Karpas-422 (cell line): ENCODE measurements around the gene ARID3A. TPM values are rescaled to one million over a fixed set of nuclear protein-coding genes. Genes with fewer than 3 reads are reported as not detected.
"Not testable (repeated sequence)": the region's sequence is repeated elsewhere in the genome, so short reads cannot be mapped to it uniquely, and the experiment has no call there.

Experiments used
- DNase-seq: peaks from one replicate; pipeline ENCODE4 v3.0.0-alpha.2; 2015
- H2AFZ ChIP-seq: fragments of 200-600 bp; sonication (generic); 2 replicates; pipeline ENCODE4 v1.6.1; 2014; ENCODE audit warnings: antibody characterized with exemption, low read length, mixed read lengths
- H3K27ac ChIP-seq: fragments of 200-600 bp; sonication (generic); 2 replicates; pipeline ENCODE4 v1.5.1; 2014; ENCODE audit warnings: mild to moderate bottlenecking, low read length, moderate library complexity
- H3K27me3 ChIP-seq: fragments of 200-600 bp; sonication (generic); 2 replicates; pipeline ENCODE4 v1.6.1; 2014; ENCODE audit warnings: low read length, mixed read lengths
- H3K36me3 ChIP-seq: fragments of 200-600 bp; sonication (generic); 2 replicates; pipeline ENCODE4 v1.6.1; 2014; ENCODE audit warnings: low read length, mixed read lengths; ENCODE audit not compliant: insufficient read depth
- H3K4me1 ChIP-seq: fragments of 200-600 bp; sonication (generic); 2 replicates; pipeline ENCODE4 v1.6.1; 2014; ENCODE audit warnings: mild to moderate bottlenecking, low read length, mixed read lengths
- H3K4me2 ChIP-seq: fragments of 200-600 bp; sonication (generic); 2 replicates; pipeline ENCODE4 v1.6.1; 2014; ENCODE audit warnings: low read length, low read depth, mild to moderate bottlenecking; ENCODE audit not compliant: poor library complexity, severe bottlenecking
- H3K4me3 ChIP-seq: fragments of 200-600 bp; sonication (generic); 2 replicates; pipeline ENCODE4 v1.5.1; 2014; ENCODE audit warnings: mild to moderate bottlenecking, antibody characterized with exemption, low read length, mixed read lengths
- H3K79me2 ChIP-seq: fragments of 200-600 bp; sonication (generic); 2 replicates; pipeline ENCODE4 v1.6.1; 2014; ENCODE audit warnings: mild to moderate bottlenecking, low read length, mixed read lengths
- H3K9ac ChIP-seq: fragments of 200-600 bp; sonication (generic); 2 replicates; pipeline ENCODE4 v1.6.0; 2014; ENCODE audit warnings: low read length
- H3K9me2 ChIP-seq: fragments of 200-600 bp; sonication (generic), shearing (Covaris generic); replicated peaks from 2 replicates; pipeline ENCODE4 v1.6.0; 2014; ENCODE audit warnings: mild to moderate bottlenecking, low read length, moderate library complexity; ENCODE audit not compliant: insufficient read depth
- H3K9me3 ChIP-seq: fragments of 300-700, 200-600 bp; sonication (generic); 2 replicates; pipeline ENCODE4 v1.6.1; 2014; ENCODE audit warnings: low read length, mixed read lengths
- H4K20me1 ChIP-seq: fragments of 200-600 bp; sonication (generic); 2 replicates; pipeline ENCODE4 v1.6.1; 2014; ENCODE audit warnings: mild to moderate bottlenecking, antibody characterized with exemption, low read length, low read depth; ENCODE audit not compliant: insufficient read depth
- total RNA-seq: library from RNA; depleted of rRNA; stranded (reverse); fragments of >200 nt; shearing (Covaris generic); gene quantifications from 2 replicates; pipeline ENCODE4 v1.2.3, GENCODE V29; 2014; ENCODE audit warnings: low replicate concordance; rRNA removed

Gene ARID3A, protein sequence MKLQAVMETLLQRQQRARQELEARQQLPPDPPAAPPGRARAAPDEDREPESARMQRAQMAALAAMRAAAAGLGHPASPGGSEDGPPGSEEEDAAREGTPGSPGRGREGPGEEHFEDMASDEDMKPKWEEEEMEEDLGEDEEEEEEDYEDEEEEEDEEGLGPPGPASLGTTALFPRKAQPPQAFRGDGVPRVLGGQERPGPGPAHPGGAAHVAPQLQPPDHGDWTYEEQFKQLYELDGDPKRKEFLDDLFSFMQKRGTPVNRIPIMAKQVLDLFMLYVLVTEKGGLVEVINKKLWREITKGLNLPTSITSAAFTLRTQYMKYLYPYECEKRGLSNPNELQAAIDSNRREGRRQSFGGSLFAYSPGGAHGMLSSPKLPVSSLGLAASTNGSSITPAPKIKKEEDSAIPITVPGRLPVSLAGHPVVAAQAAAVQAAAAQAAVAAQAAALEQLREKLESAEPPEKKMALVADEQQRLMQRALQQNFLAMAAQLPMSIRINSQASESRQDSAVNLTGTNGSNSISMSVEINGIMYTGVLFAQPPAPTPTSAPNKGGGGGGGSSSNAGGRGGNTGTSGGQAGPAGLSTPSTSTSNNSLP
- 2.0 and 4.6 TPM in 2 replicates for total RNA-seq

- Histone ChIP-seq H3K27me3 (no peaks in the 10 kb centered on the region), H3K4me1 (peaks cover 25% of the 10 kb centered on the region), H3K4me2 (peak within 1 kb of the TSS; percentile 99), H3K9me3 (no peaks in the 10 kb centered on the region), H3K4me3 (peak within 1 kb of the TSS; percentile 76), H3K36me3 (no peaks in the 10 kb centered on the region), H3K79me2 (no peaks in the 10 kb centered on the region), H4K20me1 (peaks cover 5% of the 10 kb centered on the region; the same call in 1 of the 2 replicates), H3K9ac (peak within 1 kb of the TSS; percentile 74), H3K27ac (peak within 1 kb of the TSS; percentile 71), H2AFZ (peak within 1 kb of the TSS; percentile 86), H3K9me2 (no peaks in the 10 kb centered on the region)
- DNase-seq = peak; percentile 90
Measured at GRCh38 chr19:925526-926322, at the start of gene ARID3A. ARID3A (plus strand) TSS chr19:926035; CDS start chr19:929529, 3,494 bp downstream.

DNA sequence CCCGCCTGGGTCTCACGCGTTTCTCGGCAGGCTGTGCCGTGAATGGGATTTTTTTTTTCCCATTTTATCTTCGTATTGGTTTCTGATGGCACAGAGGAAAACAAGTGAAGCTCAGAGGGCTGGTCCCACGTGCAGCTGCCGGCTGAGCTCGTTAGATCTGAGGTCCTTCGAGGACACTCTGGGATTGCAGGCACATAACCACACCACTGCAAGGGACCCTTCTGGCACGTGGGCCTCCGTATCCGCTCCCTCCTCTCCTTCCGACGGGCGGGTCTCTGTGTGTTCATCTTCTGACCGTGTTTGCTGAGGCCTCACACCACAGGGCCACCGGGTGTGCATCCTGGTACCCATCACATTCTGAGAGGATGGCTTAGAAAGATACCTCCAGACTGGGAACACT lies 49.7 kb upstream of the ARID3A start:
- Histone ChIP-seq H3K4me1 (peaks cover 11% of the 10 kb centered on the region), H3K9me3 (no peaks in the 10 kb centered on the region), H3K4me3 (no peak overlapping the region), H2AFZ (no peak overlapping the region), H4K20me1 (no peaks in the 10 kb centered on the region), H3K9ac (no peak overlapping the region), H3K27me3 (no peaks in the 10 kb centered on the region), H3K36me3 (no peaks in the 10 kb centered on the region), H3K9me2 (no peaks in the 10 kb centered on the region), H3K27ac (no peak overlapping the region), H3K4me2 (no peak overlapping the region), H3K79me2 (no peaks in the 10 kb centered on the region)
- no peak for DNase-seq

GRCh38 chr19:876780-877314 lies 49.0 kb upstream of the ARID3A start:
- no peak overlapping the region for H2AFZ ChIP-seq
- H3K36me3 ChIP-seq = no peaks in the 10 kb centered on the region
- no peaks in the 10 kb centered on the region for H3K27me3 ChIP-seq
- no peak overlapping the region for H3K9ac ChIP-seq
- H4K20me1 ChIP-seq = no peaks in the 10 kb centered on the region
- no peaks in the 10 kb centered on the region for H3K9me3 ChIP-seq
- no peak overlapping the region for H3K4me2 ChIP-seq
- no peaks in the 10 kb centered on the region for H3K9me2 ChIP-seq
- no peaks in the 10 kb centered on the region for H3K79me2 ChIP-seq
- no peak overlapping the region for H3K4me3 ChIP-seq
- no peak for DNase-seq
- peaks cover 11% of the 10 kb centered on the region for H3K4me1 ChIP-seq
- no peak overlapping the region for H3K27ac ChIP-seq

DNA sequence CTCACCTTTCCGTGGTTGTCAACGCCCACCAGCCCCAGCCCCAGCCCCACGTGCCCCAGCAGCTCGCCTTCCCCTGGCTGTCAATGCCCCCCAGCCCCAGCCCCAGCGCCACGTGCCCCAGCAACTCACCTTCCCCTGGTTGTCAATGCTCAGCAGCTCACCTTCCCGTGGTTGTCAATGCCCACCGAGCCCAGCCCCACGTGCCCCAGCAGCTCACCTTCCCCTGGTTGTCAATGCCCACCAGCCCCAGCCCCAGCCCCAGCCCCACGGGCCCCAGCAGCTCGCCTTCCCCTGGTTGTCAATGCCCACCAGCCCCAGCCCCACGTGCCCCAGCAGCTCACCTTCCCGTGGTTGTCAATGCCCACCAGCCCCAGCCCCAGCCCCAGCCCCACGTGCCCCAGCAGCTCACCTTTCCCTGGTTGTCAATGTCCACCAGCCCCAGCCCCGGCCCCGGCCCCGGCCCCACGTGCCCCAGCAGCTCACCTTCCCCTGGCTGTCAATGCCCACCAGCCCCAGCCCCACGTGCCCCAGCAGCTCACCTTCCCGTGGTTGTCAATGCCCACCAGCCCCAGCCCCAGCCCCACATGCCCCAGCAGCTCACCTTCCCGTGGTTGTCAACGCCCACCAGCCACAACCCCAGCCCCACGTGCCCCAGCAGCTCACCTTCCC lies 47.7 kb upstream of the ARID3A start:
- not testable (repeated sequence) for H3K4me3 ChIP-seq, DNase-seq, H3K27me3 ChIP-seq, H3K4me1 ChIP-seq, H3K36me3 ChIP-seq, H3K79me2 ChIP-seq, H2AFZ ChIP-seq, H3K9me2 ChIP-seq, H3K9ac ChIP-seq, H3K4me2 ChIP-seq, H4K20me1 ChIP-seq, H3K9me3 ChIP-seq, H3K27ac ChIP-seq

DNA sequence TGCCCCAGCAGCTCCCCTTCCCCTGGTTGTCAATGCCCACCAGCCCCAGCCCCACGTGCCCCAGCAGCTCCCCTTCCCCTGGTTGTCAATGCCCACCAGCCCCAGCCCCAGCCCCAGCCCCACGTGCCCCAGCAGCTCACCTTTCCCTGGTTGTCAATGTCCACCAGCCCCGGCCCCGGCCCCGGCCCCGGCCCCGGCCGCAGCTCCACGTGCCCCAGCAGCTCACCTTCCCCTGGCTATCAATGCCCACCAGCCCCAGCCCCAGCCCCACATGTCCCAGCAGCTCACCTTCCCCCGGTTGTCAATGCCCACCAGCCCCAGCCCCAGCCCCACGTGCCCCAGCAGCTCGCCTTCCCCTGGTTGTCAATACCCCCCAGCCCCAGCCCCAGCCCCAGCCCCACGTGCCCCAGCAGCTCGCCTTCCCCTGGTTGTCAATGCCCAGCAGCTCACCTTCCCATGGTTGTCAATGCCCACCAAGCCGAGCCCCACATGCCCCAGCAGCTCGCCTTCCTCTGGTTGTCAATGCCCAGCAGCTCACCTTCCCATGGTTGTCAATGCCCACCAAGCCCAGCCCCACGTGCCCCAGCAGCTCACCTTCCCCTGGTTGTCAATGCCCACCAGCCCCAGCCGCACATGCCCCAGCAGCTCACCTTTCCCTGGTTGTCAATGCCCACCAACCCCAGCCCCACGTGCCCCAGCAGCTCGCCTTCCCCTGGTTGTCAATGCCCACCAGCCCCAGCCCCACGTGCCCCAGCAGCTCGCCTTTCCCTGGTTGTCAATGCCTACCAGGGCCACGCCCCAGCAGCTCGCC lies 46.9 kb upstream of the ARID3A start:
- H3K79me2 ChIP-seq, H3K9ac ChIP-seq, H3K36me3 ChIP-seq, H3K4me1 ChIP-seq, H3K27ac ChIP-seq, H2AFZ ChIP-seq, H3K4me3 ChIP-seq, H3K9me2 ChIP-seq, H4K20me1 ChIP-seq, DNase-seq, H3K27me3 ChIP-seq, H3K4me2 ChIP-seq, H3K9me3 ChIP-seq: not testable (repeated sequence)

DNA sequence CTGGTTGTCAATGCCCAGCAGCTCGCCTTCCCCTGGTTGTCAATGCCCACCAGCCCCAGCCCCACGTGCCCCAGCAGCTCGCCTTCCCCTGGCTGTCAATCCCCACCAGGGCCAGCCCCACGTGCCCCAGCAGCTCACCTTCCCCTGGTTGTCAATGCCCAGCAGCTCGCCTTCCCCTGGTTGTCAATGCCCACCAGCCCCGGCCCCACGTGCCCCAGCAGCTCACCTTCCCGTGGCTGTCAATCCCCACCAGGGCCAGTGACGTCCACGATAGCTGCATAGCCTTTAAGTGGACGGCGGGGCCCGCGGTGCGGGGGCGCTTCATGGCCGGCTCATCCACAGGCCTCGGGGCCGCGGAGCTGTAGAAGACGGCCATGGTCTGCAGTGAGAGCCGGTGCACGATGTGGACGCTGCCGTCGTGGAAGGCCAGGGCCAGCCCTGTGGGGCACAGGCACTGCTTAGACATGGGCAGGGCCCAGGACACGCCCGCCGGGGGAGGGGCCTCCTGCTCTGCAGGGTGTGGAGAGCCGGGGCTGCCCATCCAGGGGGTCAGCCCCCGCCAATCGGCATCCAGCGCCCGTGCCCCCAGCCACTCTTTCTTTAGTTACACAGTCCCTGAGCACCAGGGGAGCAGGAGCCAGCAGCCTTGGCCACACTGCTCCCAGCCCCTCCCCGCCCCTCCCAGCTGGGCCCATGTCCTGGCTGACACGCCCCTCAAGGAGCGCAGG lies 46.0 kb upstream of the ARID3A start:
- no peak overlapping the region for H3K27ac ChIP-seq
- H3K27me3 ChIP-seq = no peaks in the 10 kb centered on the region
- H3K4me1 ChIP-seq = no peaks in the 10 kb centered on the region
- H3K79me2 ChIP-seq = no peaks in the 10 kb centered on the region
- DNase-seq = no peak
- no peaks in the 10 kb centered on the region for H3K9me2 ChIP-seq
- no peak overlapping the region for H3K9ac ChIP-seq
- H2AFZ ChIP-seq = no peak overlapping the region
- H4K20me1 ChIP-seq = no peaks in the 10 kb centered on the region
- no peak overlapping the region for H3K4me3 ChIP-seq
- H3K4me2 ChIP-seq = no peak overlapping the region
- 0 out of 2 replicates have a peak, but pooled peaks cover 3% of the 10 kb centered on the region for H3K36me3 ChIP-seq
- no peaks in the 10 kb centered on the region for H3K9me3 ChIP-seq
